Gastrocnemius medialis (tissue), 4 donors: ENCODE data around the gene USP12. TPM values are rescaled to one million over a fixed set of nuclear protein-coding genes. Genes with fewer than 3 reads are reported as not detected.

Experiments used
- ATAC-seq, 2 donors: fragments of 150-250 bp; one replicate each; pipeline ENCODE4 v1.9.1; 2016
- DNase-seq, 2 donors: peaks; one replicate each; pipeline ENCODE4 v3.0.0-alpha.2; 2019
- H3K27ac ChIP-seq, 4 donors: fragments of 200-600 bp; sonication (generic); 1 replicate in 1 of 4; 2 replicates in 3 of 4; pipeline ENCODE4 v1.5.1; 2016 to 2018; ENCODE audit warnings: mild to moderate bottlenecking in 2 of 4, moderate library complexity in 1 of 4
- H3K27me3 ChIP-seq, 3 donors: fragments of 200-600 bp; sonication (generic) in 2 of 3; 1 replicate in 1 of 3; 2 replicates in 2 of 3; pipeline versions ENCODE4 v1.5.1 to v1.6.0; 2016 to 2019; ENCODE audit warnings: mild to moderate bottlenecking in 1 of 3, moderate library complexity in 1 of 3
- H3K36me3 ChIP-seq, 2 donors: fragments of 200-600 bp; sonication (generic) in 1 of 2; one replicate each; pipeline ENCODE4 v1.5.1; 2017 to 2018
- H3K4me1 ChIP-seq, 2 donors: fragments of 200-600 bp; sonication (generic) in 1 of 2; one replicate each; pipeline ENCODE4 v1.5.1; 2016 to 2017; ENCODE audit warnings: mild to moderate bottlenecking in 2 of 2
- H3K4me3 ChIP-seq, 4 donors: fragments of 200-600 bp; sonication (generic) in 3 of 4; 1 replicate in 1 of 4; 2 replicates in 3 of 4; pipeline ENCODE4 v1.5.1; 2016 to 2019; ENCODE audit warnings: mild to moderate bottlenecking in 2 of 4
- H3K9me3 ChIP-seq, 3 donors: fragments of 200-600 bp; sonication (generic) in 2 of 3; 1 replicate in 1 of 3; 2 replicates in 2 of 3; pipeline ENCODE4 v1.5.1; 2016 to 2019
- CTCF ChIP-seq, 5 experiments: fragments of 450-650 bp in 3 of 5; fragments of 200-600 bp in 2 of 5; sonication (generic) in 2 of 5; IDR thresholded peaks in 4 of 5; conservative IDR thresholded peaks in 1 of 5; 1 replicate in 4 of 5; 2 replicates in 1 of 5; pipeline ENCODE4 v1.5.1; 2016 to 2019; ENCODE audit warnings: antibody characterized with exemption in 5 of 5, mild to moderate bottlenecking in 3 of 5, moderate library complexity in 3 of 5
- POLR2A ChIP-seq, 2 donors: fragments of 450-650 bp; IDR thresholded peaks; one replicate each; pipeline ENCODE4 v1.6.1; 2017; ENCODE audit warnings: antibody characterized with exemption in 2 of 2, mild to moderate bottlenecking in 2 of 2, moderate library complexity in 2 of 2
- in situ Hi-C, 4 donors: fragments of 200-750 bp; cut with MboI; loops; one replicate each; pipeline versions ENCODE4 v1.15.0 to v1.8.0; 2017; ENCODE audit warnings: low sequenced_read_pairs in 4 of 4
- intact Hi-C: fragments of 100-400 bp; cut with DNase I; formaldehyde crosslinking; loops from one replicate; pipeline ENCODE4 v1.15.1; 2023; ENCODE audit warnings: low total_unique reads
- total RNA-seq, 4 donors: library from RNA; depleted of rRNA; stranded (reverse); fragments of >200 nt; gene quantifications; one replicate each; pipeline versions ENCODE4 v1.1.0 to v1.2.3, GENCODE V29; 2016

USP12 gene
- total RNA-seq, 4 donors from 2014 or later = 11.1 to 27.6 (median 13.1) TPM

- Histone ChIP-seq H3K9me3 (no peaks in the 10 kb centered on the region), H3K4me1 (no peaks in the 10 kb centered on the region), H3K27ac (no peak overlapping the region), H3K27me3 (no peaks in the 10 kb centered on the region), H3K4me3 (no peak overlapping the region), H3K36me3 (no peaks in the 10 kb centered on the region)
- TF ChIP-seq POLR2A (IDR thresholded peaks at IDR 0.05) (no peak), CTCF (IDR thresholded peaks at IDR 0.05 in 4 of 5, conservative IDR thresholded peaks at IDR 0.05 in 1 of 5) (no peak)
- in situ Hi-C loops = no loop called here
- intact Hi-C loops = no loop called here
- DNase-seq = no peak
- no peak for ATAC-seq
These were observed 148.9 kb downstream of the USP12 start for GRCh38 chr13:27022571-27023311.

DNA sequence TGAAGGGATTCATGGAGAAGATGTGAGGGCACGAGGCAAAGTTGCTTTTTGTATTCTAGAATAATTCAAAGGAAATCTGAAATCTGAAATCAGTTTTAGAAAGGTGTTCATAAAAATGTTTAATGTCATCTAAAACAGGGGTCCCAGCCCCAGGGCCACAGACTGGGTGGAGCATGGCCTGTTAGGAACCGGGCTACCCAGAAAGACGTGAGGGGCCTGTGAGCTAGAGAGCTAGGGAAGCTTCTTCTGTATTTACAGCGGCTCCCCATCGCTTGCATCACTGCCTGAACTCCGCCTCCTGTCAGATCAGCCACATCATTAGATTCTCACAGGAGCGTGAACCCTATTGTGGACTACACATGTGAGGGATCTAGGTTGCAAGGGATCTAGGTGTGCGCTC, 151.2 kb downstream of the USP12 start:
- no peaks in the 10 kb centered on the region for H3K27me3 ChIP-seq
- H3K27ac ChIP-seq = no peak overlapping the region
- no peaks in the 10 kb centered on the region for H3K9me3 ChIP-seq
- no peak overlapping the region for H3K4me3 ChIP-seq
- no peak for TF ChIP-seq CTCF (IDR thresholded peaks at IDR 0.05 in 4 of 5, conservative IDR thresholded peaks at IDR 0.05 in 1 of 5)
- no peak for TF ChIP-seq POLR2A (IDR thresholded peaks at IDR 0.05)
- intact Hi-C loops (no loop called here), in situ Hi-C loops (no loop called here)
- no peaks in the 10 kb centered on the region for H3K36me3 ChIP-seq
- DNase-seq (no peak), ATAC-seq (no peak)
- no peaks in the 10 kb centered on the region for H3K4me1 ChIP-seq

DNA sequence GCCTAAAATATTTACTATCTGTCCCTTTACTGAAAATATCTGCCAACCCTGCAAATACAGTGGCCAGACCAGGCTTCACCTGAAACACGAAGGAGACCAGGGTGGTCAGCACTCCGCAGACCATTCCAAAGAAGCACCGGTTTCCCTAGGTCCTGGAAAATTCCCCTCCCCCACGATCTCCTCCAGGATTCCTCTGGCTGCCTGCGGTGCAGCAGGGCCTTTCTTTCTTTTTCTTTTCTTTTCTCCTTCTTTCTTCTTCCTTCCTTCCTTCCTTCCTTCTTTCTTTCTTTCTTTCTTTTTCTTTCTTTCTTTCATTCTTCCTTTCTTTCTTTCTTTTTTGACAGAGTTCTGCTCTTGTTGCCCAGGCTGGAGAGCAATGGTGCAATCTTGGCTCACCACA, 152.7 kb downstream of the USP12 start:
- Histone ChIP-seq H3K9me3 (no peaks in the 10 kb centered on the region), H3K27ac (no peak overlapping the region), H3K27me3 (no peaks in the 10 kb centered on the region), H3K4me1 (no peaks in the 10 kb centered on the region), H3K36me3 (no peaks in the 10 kb centered on the region), H3K4me3 (no peak overlapping the region)
- in situ Hi-C loops (no loop called here), intact Hi-C loops (no loop called here)
- ATAC-seq (no peak), DNase-seq (no peak)
- TF ChIP-seq POLR2A (IDR thresholded peaks at IDR 0.05) (no peak), CTCF (IDR thresholded peaks at IDR 0.05 in 4 of 5, conservative IDR thresholded peaks at IDR 0.05 in 1 of 5) (no peak)

DNA sequence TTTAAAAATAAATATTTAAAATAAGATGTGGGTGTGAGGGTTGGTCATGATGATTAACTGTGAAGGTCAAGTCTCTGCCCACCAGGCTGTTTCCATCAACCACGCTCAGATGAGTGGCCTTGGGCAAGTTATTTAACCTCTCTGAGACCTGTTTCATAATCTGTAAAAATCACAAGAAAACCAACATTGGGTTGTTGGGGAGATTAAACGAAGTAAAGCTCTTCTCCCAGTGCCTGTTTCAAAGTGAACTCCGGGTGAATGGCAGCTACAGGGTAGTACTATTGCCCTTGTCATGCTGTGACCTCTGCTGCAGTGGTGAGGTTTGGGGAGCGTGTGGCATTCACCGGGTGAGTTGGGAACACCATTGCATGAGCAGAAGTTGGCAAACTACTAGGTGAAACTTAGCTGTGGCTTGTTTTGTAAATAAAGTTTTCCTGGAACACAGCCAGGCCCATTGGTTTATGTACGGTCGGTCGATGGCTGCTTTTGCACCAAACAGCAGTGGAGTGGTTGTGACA, 153.2 kb downstream of the USP12 start:
- in situ Hi-C loops = no loop called here
- no peak overlapping the region for H3K27ac ChIP-seq
- ATAC-seq (no peak), DNase-seq (no peak)
- intact Hi-C loops = no loop called here
- no peaks in the 10 kb centered on the region for H3K36me3 ChIP-seq
- H3K27me3 ChIP-seq = no peaks in the 10 kb centered on the region
- no peak for TF ChIP-seq POLR2A (IDR thresholded peaks at IDR 0.05)
- TF ChIP-seq CTCF (IDR thresholded peaks at IDR 0.05 in 4 of 5, conservative IDR thresholded peaks at IDR 0.05 in 1 of 5) = no peak
- no peaks in the 10 kb centered on the region for H3K9me3 ChIP-seq
- H3K4me3 ChIP-seq = no peak overlapping the region
- no peaks in the 10 kb centered on the region for H3K4me1 ChIP-seq
